HEK293 (cell line): Measurements from ENCODE around the gene CDC26.

Experiments
- CTCF ChIA-PET: fragments of 350-600 bp; formaldehyde crosslinking; extraction: SDS; loops from one replicate; lab custom pipeline; 2021; ENCODE audit warnings: antibody characterized with exemption; lab: Yijun Ruan, JAX
- POLR2A ChIA-PET: fragments of 300-600 bp; formaldehyde crosslinking; extraction: SDS; loops from one replicate; lab custom pipeline; 2020; ENCODE audit warnings: antibody characterized with exemption, inconsistent platforms; lab: Yijun Ruan, JAX
- H3K27ac ChIP-seq: fragments of 200-500 bp; sonication (Bioruptor generic); 2 replicates; pipeline ENCODE4 v1.5.1; 2014; ENCODE audit warnings: low read depth, low read length, control low read depth, inconsistent platforms; ENCODE audit errors: extremely low read depth
- H3K36me3 ChIP-seq, 2 experiments: fragments of 200-500 bp in 1 of 2; sonication (Bioruptor generic) in 1 of 2; 1 replicate in 1 of 2; 2 replicates in 1 of 2; pipeline ENCODE4 v1.5.1; 2014 to 2017; ENCODE audit warnings: inconsistent platforms in 2 of 2, low read length in 2 of 2; ENCODE audit not compliant: control insufficient read depth in 2 of 2, insufficient read depth in 1 of 2
- H3K4me1 ChIP-seq: fragments of 200-500 bp; sonication (Bioruptor generic); 2 replicates; pipeline ENCODE4 v1.5.1; 2014; ENCODE audit warnings: mild to moderate bottlenecking, low read length, inconsistent platforms; ENCODE audit not compliant: control insufficient read depth, insufficient read depth
- H3K4me3 ChIP-seq: 2 replicates; pipeline ENCODE4 v1.5.1; 2011; ENCODE audit warnings: low read depth, mild to moderate bottlenecking, control low read depth, low read length, moderate library complexity
- H3K9me3 ChIP-seq: fragments of 200-500 bp; sonication (Bioruptor generic); 2 replicates; pipeline ENCODE4 v1.5.1; 2014; ENCODE audit warnings: low read depth, low read length, inconsistent platforms; ENCODE audit not compliant: control insufficient read depth, insufficient read depth
- ATF2 ChIP-seq: fragments of 450-650 bp; formaldehyde crosslinking; IDR thresholded peaks from 2 replicates; pipeline ENCODE4 v1.5.1; 2016; ENCODE audit warnings: missing biosample characterization, missing genetic modification characterization, low read depth
- EGR2 ChIP-seq: fragments of 450-650 bp; formaldehyde crosslinking; IDR thresholded peaks from 2 replicates; pipeline ENCODE4 v1.5.1; 2016; ENCODE audit warnings: low read depth, missing biosample characterization, missing genetic modification characterization
- KLF10 ChIP-seq: fragments of 450-650 bp; IDR thresholded peaks from 2 replicates; pipeline ENCODE4 v1.5.1; 2018; ENCODE audit warnings: missing biosample characterization, mild to moderate bottlenecking, missing genetic modification characterization
- KLF16 ChIP-seq: fragments of 450-650 bp; formaldehyde crosslinking; IDR thresholded peaks from 2 replicates; pipeline ENCODE4 v1.5.1; 2017; ENCODE audit warnings: missing biosample characterization, missing genetic modification characterization
- KLF7 ChIP-seq: fragments of 450-650 bp; formaldehyde crosslinking; IDR thresholded peaks from 2 replicates; pipeline ENCODE4 v1.5.1; 2016; ENCODE audit warnings: missing biosample characterization, missing genetic modification characterization, borderline replicate concordance
- PRDM4 ChIP-seq: fragments of 450-650 bp; formaldehyde crosslinking; IDR thresholded peaks from 2 replicates; pipeline ENCODE4 v1.5.1; 2017; ENCODE audit warnings: missing biosample characterization, missing genetic modification characterization
- REPIN1 ChIP-seq: fragments of 450-650 bp; formaldehyde crosslinking; IDR thresholded peaks from 2 replicates; pipeline ENCODE4 v1.5.1; 2017; ENCODE audit warnings: missing biosample characterization, missing genetic modification characterization, low read depth
- ZBTB49 ChIP-seq: fragments of 450-650 bp; formaldehyde crosslinking; IDR thresholded peaks from 2 replicates; pipeline ENCODE4 v1.5.1; 2016; ENCODE audit warnings: missing biosample characterization, missing genetic modification characterization, low read depth
- ZFP41 ChIP-seq: fragments of 450-650 bp; formaldehyde crosslinking; IDR thresholded peaks from 2 replicates; pipeline ENCODE4 v1.5.1; 2016; ENCODE audit warnings: missing biosample characterization, missing genetic modification characterization, borderline replicate concordance
- ZNF112 ChIP-seq: fragments of 450-650 bp; formaldehyde crosslinking; IDR thresholded peaks from 2 replicates; pipeline ENCODE4 v1.5.0; 2017; ENCODE audit warnings: missing biosample characterization, missing genetic modification characterization
- ZNF18 ChIP-seq: fragments of 450-650 bp; formaldehyde crosslinking; IDR thresholded peaks from 2 replicates; pipeline ENCODE4 v1.5.1; 2016; ENCODE audit warnings: missing biosample characterization, missing genetic modification characterization
- ZNF202 ChIP-seq: fragments of 450-650 bp; formaldehyde crosslinking; IDR thresholded peaks from 2 replicates; pipeline ENCODE4 v1.5.1; 2016; ENCODE audit warnings: missing biosample characterization, missing genetic modification characterization, borderline replicate concordance
- ZNF341 ChIP-seq: fragments of 450-650 bp; formaldehyde crosslinking; IDR thresholded peaks from 2 replicates; pipeline ENCODE4; 2016; ENCODE audit warnings: low read depth, missing biosample characterization, missing genetic modification characterization
- ZNF350 ChIP-seq: fragments of 450-650 bp; formaldehyde crosslinking; IDR thresholded peaks from 2 replicates; pipeline ENCODE4 v1.5.0; 2017; ENCODE audit warnings: missing biosample characterization, mild to moderate bottlenecking, missing genetic modification characterization
- ZNF394 ChIP-seq: fragments of 450-650 bp; formaldehyde crosslinking; IDR thresholded peaks from 2 replicates; pipeline ENCODE4 v1.5.1; 2016; ENCODE audit warnings: missing biosample characterization, missing genetic modification characterization, mild to moderate bottlenecking, moderate library complexity, borderline replicate concordance
- ZNF426 ChIP-seq: fragments of 450-650 bp; formaldehyde crosslinking; IDR thresholded peaks from 2 replicates; pipeline ENCODE4 v1.5.1; 2017; ENCODE audit warnings: missing biosample characterization, missing genetic modification characterization, mild to moderate bottlenecking, inconsistent platforms, moderate library complexity
- ZNF548 ChIP-seq: fragments of 450-650 bp; formaldehyde crosslinking; IDR thresholded peaks from 2 replicates; pipeline ENCODE4 v1.5.1; 2016; ENCODE audit warnings: missing biosample characterization, missing genetic modification characterization
- ZNF555 ChIP-seq: fragments of 450-650 bp; formaldehyde crosslinking; conservative IDR thresholded peaks from 2 replicates; pipeline ENCODE4 v1.5.1; 2017; ENCODE audit warnings: missing biosample characterization, mild to moderate bottlenecking, missing genetic modification characterization, inconsistent platforms
- ZNF560 ChIP-seq: fragments of 450-650 bp; formaldehyde crosslinking; IDR thresholded peaks from 2 replicates; pipeline ENCODE4 v1.5.1; 2017; ENCODE audit warnings: missing biosample characterization, missing genetic modification characterization, borderline replicate concordance
- ZNF571 ChIP-seq: fragments of 450-650 bp; formaldehyde crosslinking; IDR thresholded peaks from 2 replicates; pipeline ENCODE4 v1.5.0; 2017; ENCODE audit warnings: missing biosample characterization, missing genetic modification characterization
- ZNF585B ChIP-seq: fragments of 450-650 bp; formaldehyde crosslinking; IDR thresholded peaks from 2 replicates; pipeline ENCODE4 v1.5.1; 2016; ENCODE audit warnings: missing biosample characterization, missing genetic modification characterization
- ZNF654 ChIP-seq: fragments of 450-650 bp; formaldehyde crosslinking; IDR thresholded peaks from 2 replicates; pipeline ENCODE4 v1.5.1; 2016; ENCODE audit warnings: low read depth, missing biosample characterization, missing genetic modification characterization
- ZNF660 ChIP-seq: fragments of 450-650 bp; IDR thresholded peaks from 2 replicates; pipeline ENCODE4 v1.5.1; 2018; ENCODE audit warnings: missing biosample characterization, mild to moderate bottlenecking, missing genetic modification characterization
- ZNF664 ChIP-seq: fragments of 450-650 bp; formaldehyde crosslinking; IDR thresholded peaks from 2 replicates; pipeline ENCODE4 v1.5.1; 2016; ENCODE audit warnings: missing biosample characterization, missing genetic modification characterization
- ZNF677 ChIP-seq: fragments of 450-650 bp; IDR thresholded peaks from 2 replicates; pipeline ENCODE4 v1.5.0; 2018; ENCODE audit warnings: missing biosample characterization, mild to moderate bottlenecking, missing genetic modification characterization, moderate library complexity
- ZNF747 ChIP-seq: fragments of 450-650 bp; formaldehyde crosslinking; IDR thresholded peaks from 2 replicates; pipeline ENCODE4 v1.5.1; 2016; ENCODE audit warnings: missing biosample characterization, missing genetic modification characterization
- ZNF837 ChIP-seq: fragments of 450-650 bp; formaldehyde crosslinking; IDR thresholded peaks from 2 replicates; pipeline ENCODE4 v1.5.1; 2016; ENCODE audit warnings: missing biosample characterization, missing genetic modification characterization
- ZSCAN18 ChIP-seq: fragments of 450-650 bp; formaldehyde crosslinking; IDR thresholded peaks from 2 replicates; pipeline ENCODE4 v1.5.1; 2016; ENCODE audit warnings: missing biosample characterization, missing genetic modification characterization

The CDC26 gene

GRCh38 chr9:113258282-113258681, 17.1 kb downstream of the CDC26 start:
- Histone ChIP-seq H3K9me3 (no peaks in the 10 kb centered on the region), H3K4me3 (no peak overlapping the region), H3K4me1 (no peaks in the 10 kb centered on the region), H3K27ac (no peak overlapping the region), H3K36me3 (peaks cover 7 to 49% of the 10 kb centered on the region in 2 experiments)
- TF ChIP-seq ZNF660 (tag by site-specific recombination) (no peak), ZNF394 (tag by site-specific recombination) (no peak), ZNF426 (tag by site-specific recombination) (no peak), ZNF341 (tag by site-specific recombination) (no peak), ATF2 (no peak), PRDM4 (tag by site-specific recombination) (no peak), ZNF837 (no peak), ZNF555 (tag by site-specific recombination) (no peak), ZNF571 (tag by site-specific recombination) (no peak), ZNF18 (no peak), ZNF654 (no peak), ZNF560 (no peak), ZNF350 (tag by site-specific recombination) (no peak), ZFP41 (tag by site-specific recombination) (no peak), KLF7 (no peak)
- POLR2A ChIA-PET = no interaction called here
- CTCF ChIA-PET = interaction anchor here (1.2 kb wide), 1 partner anchor 63 kb away, joined by 3 read pairs; no protein-coding TSS in a partner anchor

- Histone ChIP-seq H3K36me3 (peaks cover 7 to 49% of the 10 kb centered on the region in 2 experiments), H3K4me3 (no peak overlapping the region), H3K27ac (no peak overlapping the region), H3K4me1 (no peaks in the 10 kb centered on the region), H3K9me3 (no peaks in the 10 kb centered on the region)
- POLR2A ChIA-PET = no interaction called here
- CTCF ChIA-PET = interaction anchor here (1.2 to 1.4 kb wide), 2 partner anchors 16 to 64 kb away, joined by 3 to 9 read pairs; no protein-coding TSS in a partner anchor
- TF ChIP-seq REPIN1 (tag by site-specific recombination) (no peak), ZNF585B (tag by site-specific recombination) (no peak), ZNF664 (no peak), KLF10 (no peak), ZNF677 (tag by site-specific recombination) (no peak), ZNF202 (no peak), ZNF560 (no peak), ZBTB49 (tag by site-specific recombination) (no peak), ZNF112 (no peak), ZSCAN18 (tag by site-specific recombination) (no peak), ZNF747 (tag by site-specific recombination) (no peak), ZNF548 (tag by site-specific recombination) (no peak), KLF16 (no peak), EGR2 (tag by site-specific recombination) (no peak)
Measured at GRCh38 chr9:113257863-113258262, 17.5 kb downstream of the CDC26 start.
